Neural cell (in vitro differentiated cells): ENCODE measurements around the gene POLE.
A peak's percentile ranks its signal among the peaks of the same experiment; 100 is the strongest.

Source experiments
- EP300 ChIP-seq: fragments of 450-650 bp; conservative IDR thresholded peaks from 2 replicates; pipeline ENCODE4 v1.6.1; 2014; ENCODE audit warnings: antibody characterized with exemption, mild to moderate bottlenecking, moderate library complexity; ENCODE audit not compliant: poor library complexity, severe bottlenecking
- EZH2 ChIP-seq: fragments of 200-600, 300-800 bp; shearing (Covaris generic), sonication (generic); IDR thresholded peaks from 2 replicates; pipeline ENCODE4 v1.6.1; 2014; ENCODE audit warnings: antibody characterized with exemption, low read length, borderline replicate concordance, mild to moderate bottlenecking; ENCODE audit not compliant: insufficient read depth, poor library complexity, severe bottlenecking
- MXI1 ChIP-seq: fragments of 450-650 bp; conservative IDR thresholded peaks from 2 replicates; pipeline ENCODE4 v1.6.1; 2014; ENCODE audit warnings: antibody characterized with exemption, mild to moderate bottlenecking; ENCODE audit not compliant: poor library complexity, severe bottlenecking
- POLR2AphosphoS5 ChIP-seq: IDR thresholded peaks from 2 replicates; pipeline ENCODE4 v1.6.1; 2012
- RAD21 ChIP-seq: fragments of 450-650 bp; conservative IDR thresholded peaks from 2 replicates; pipeline ENCODE4 v1.6.1; 2014; ENCODE audit warnings: antibody characterized with exemption, mild to moderate bottlenecking, moderate library complexity
- SMC3 ChIP-seq: fragments of 450-650 bp; conservative IDR thresholded peaks from 2 replicates; pipeline ENCODE4 v1.6.1; 2014; ENCODE audit warnings: antibody characterized with exemption, mild to moderate bottlenecking, moderate library complexity; ENCODE audit not compliant: poor library complexity
- TAF1 ChIP-seq: IDR thresholded peaks from 2 replicates; pipeline ENCODE4 v1.6.1; 2012; ENCODE audit warnings: low read depth
- TF ChIP-seq, protein P1 (sequence below): fragments of 450-650 bp; IDR thresholded peaks from 2 replicates; pipeline ENCODE4 v1.5.1; 2014; ENCODE audit warnings: antibody characterized with exemption, mild to moderate bottlenecking, moderate library complexity; ENCODE audit not compliant: poor library complexity, severe bottlenecking
- TF ChIP-seq, protein P2 (sequence below): IDR thresholded peaks from 2 replicates; pipeline ENCODE4 v1.6.1; 2012; ENCODE audit warnings: borderline replicate concordance

DNA sequence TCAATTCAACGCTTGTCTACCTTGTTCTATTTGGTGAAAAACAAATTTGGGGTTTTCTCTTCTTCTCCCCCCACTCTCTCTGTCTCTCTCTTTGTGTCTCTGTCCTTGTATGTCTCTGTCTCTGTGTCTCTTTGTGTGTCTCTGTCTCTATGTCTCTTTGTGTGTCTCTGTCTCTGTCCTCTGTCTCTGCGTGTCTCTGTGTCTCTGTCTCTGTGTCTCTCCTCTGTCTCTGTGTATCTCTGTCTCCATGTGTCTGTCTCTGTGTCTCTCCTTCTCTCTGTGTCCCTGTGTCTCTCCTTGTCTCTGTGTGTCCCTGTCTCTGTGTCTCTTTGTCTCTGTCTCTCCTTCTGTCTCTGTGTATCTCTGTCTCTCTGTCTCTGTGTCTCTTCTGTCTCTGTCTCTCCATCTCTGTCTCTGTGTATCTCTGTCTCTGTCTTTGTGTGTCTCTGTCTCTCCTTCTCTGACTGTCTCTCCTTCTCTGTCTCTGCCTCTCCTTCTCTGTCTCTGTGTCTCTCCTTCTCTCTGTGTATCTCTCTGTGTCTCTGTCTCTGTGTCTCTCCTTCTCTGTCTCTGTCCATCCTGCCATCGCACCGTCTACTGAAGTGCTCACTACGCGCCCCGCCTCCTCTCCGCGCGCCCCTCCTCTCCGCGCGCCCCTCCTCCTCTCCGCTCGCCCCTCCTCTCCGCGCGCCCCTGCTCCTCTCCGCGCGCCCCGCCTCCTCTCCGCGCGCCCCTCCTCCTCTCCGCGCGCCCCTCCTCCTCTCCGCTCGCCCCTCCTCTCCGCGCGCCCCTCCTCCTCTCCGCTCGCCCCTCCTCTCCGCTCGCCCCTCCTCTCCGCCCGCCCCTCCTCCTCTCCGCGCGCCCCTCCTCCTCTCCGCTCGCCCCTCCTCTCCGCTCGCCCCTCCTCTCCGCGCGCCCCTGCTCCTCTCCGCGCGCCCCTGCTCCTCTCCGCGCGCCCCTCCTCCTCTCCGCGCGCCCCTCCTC lies 89.5 kb downstream of the POLE start:
- TF ChIP-seq, protein P1, sequence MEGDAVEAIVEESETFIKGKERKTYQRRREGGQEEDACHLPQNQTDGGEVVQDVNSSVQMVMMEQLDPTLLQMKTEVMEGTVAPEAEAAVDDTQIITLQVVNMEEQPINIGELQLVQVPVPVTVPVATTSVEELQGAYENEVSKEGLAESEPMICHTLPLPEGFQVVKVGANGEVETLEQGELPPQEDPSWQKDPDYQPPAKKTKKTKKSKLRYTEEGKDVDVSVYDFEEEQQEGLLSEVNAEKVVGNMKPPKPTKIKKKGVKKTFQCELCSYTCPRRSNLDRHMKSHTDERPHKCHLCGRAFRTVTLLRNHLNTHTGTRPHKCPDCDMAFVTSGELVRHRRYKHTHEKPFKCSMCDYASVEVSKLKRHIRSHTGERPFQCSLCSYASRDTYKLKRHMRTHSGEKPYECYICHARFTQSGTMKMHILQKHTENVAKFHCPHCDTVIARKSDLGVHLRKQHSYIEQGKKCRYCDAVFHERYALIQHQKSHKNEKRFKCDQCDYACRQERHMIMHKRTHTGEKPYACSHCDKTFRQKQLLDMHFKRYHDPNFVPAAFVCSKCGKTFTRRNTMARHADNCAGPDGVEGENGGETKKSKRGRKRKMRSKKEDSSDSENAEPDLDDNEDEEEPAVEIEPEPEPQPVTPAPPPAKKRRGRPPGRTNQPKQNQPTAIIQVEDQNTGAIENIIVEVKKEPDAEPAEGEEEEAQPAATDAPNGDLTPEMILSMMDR: no peak
- TF ChIP-seq SMC3 (no peak), EZH2 (no peak), EP300 (no peak), POLR2AphosphoS5 (peak; percentile 7), MXI1 (peak; percentile 23), TAF1 (no peak), RAD21 (no peak)
- TF ChIP-seq, protein P2, sequence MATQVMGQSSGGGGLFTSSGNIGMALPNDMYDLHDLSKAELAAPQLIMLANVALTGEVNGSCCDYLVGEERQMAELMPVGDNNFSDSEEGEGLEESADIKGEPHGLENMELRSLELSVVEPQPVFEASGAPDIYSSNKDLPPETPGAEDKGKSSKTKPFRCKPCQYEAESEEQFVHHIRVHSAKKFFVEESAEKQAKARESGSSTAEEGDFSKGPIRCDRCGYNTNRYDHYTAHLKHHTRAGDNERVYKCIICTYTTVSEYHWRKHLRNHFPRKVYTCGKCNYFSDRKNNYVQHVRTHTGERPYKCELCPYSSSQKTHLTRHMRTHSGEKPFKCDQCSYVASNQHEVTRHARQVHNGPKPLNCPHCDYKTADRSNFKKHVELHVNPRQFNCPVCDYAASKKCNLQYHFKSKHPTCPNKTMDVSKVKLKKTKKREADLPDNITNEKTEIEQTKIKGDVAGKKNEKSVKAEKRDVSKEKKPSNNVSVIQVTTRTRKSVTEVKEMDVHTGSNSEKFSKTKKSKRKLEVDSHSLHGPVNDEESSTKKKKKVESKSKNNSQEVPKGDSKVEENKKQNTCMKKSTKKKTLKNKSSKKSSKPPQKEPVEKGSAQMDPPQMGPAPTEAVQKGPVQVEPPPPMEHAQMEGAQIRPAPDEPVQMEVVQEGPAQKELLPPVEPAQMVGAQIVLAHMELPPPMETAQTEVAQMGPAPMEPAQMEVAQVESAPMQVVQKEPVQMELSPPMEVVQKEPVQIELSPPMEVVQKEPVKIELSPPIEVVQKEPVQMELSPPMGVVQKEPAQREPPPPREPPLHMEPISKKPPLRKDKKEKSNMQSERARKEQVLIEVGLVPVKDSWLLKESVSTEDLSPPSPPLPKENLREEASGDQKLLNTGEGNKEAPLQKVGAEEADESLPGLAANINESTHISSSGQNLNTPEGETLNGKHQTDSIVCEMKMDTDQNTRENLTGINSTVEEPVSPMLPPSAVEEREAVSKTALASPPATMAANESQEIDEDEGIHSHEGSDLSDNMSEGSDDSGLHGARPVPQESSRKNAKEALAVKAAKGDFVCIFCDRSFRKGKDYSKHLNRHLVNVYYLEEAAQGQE: no peak
